SU-DHL-6 (cell line): ENCODE data around the gene AFAP1.

Experiments used
- H2AFZ ChIP-seq: fragments of 200-600 bp; sonication (generic); 2 replicates; pipeline ENCODE4 v1.6.1; 2014; ENCODE audit warnings: low read depth, mild to moderate bottlenecking, moderate library complexity, mixed read lengths, antibody characterized with exemption, low read length; ENCODE audit not compliant: severe bottlenecking
- H3F3A ChIP-seq: fragments of 200-600 bp; shearing (Covaris generic); 2 replicates; pipeline ENCODE4 v1.6.0; 2016; ENCODE audit warnings: antibody characterized with exemption, mild to moderate bottlenecking; ENCODE audit not compliant: insufficient read depth
- H3K27ac ChIP-seq: fragments of 200-600 bp; sonication (generic); 2 replicates; pipeline ENCODE4 v1.5.1; 2016; ENCODE audit warnings: low read depth, mild to moderate bottlenecking, low read length, moderate library complexity, mixed read lengths
- H3K27me3 ChIP-seq: fragments of 200-600 bp; sonication (generic), shearing (Covaris generic); 2 replicates; pipeline ENCODE4 v1.6.0; 2014; ENCODE audit warnings: mild to moderate bottlenecking, low read length
- H3K36me3 ChIP-seq: fragments of 200-600 bp; sonication (generic); 2 replicates; pipeline ENCODE4 v1.6.1; 2014; ENCODE audit warnings: mild to moderate bottlenecking, low read length, mixed read lengths
- H3K4me2 ChIP-seq: fragments of 300-600, 200-600 bp; shearing (Covaris generic), sonication (generic); 2 replicates; pipeline ENCODE4 v1.6.0; 2014; ENCODE audit warnings: low read length, low read depth, mild to moderate bottlenecking; ENCODE audit not compliant: poor library complexity, severe bottlenecking
- H3K4me3 ChIP-seq: fragments of 200-600 bp; sonication (generic); 2 replicates; pipeline ENCODE4 v1.5.1; 2014; ENCODE audit warnings: antibody characterized with exemption, low read length, mild to moderate bottlenecking, mixed read lengths; ENCODE audit not compliant: insufficient read depth, poor library complexity, severe bottlenecking
- H3K79me2 ChIP-seq: fragments of 200-600 bp; sonication (generic); 2 replicates; pipeline ENCODE4 v1.6.1; 2014; ENCODE audit warnings: mild to moderate bottlenecking, low read length, moderate library complexity; ENCODE audit not compliant: insufficient read depth
- H3K9ac ChIP-seq: fragments of 200-600 bp; sonication (generic); 2 replicates; pipeline ENCODE4 v1.7.0; 2014; ENCODE audit warnings: mild to moderate bottlenecking, low read length
- H3K9me2 ChIP-seq: fragments of 200-600 bp; sonication (generic); replicated peaks from 2 replicates; pipeline ENCODE4 v1.6.1; 2014; ENCODE audit warnings: low read length; ENCODE audit not compliant: insufficient read depth
- H3K9me3 ChIP-seq: fragments of 200-600 bp; sonication (generic); 2 replicates; pipeline ENCODE4 v1.6.1; 2014; ENCODE audit warnings: low read length, mixed read lengths; ENCODE audit not compliant: insufficient read depth
- H4K20me1 ChIP-seq: fragments of 200-600 bp; sonication (generic); 2 replicates; pipeline ENCODE4 v1.6.1; 2014; ENCODE audit warnings: low read depth, mild to moderate bottlenecking, antibody characterized with exemption, low read length, moderate library complexity, mixed read lengths
- EZH2phosphoT487 ChIP-seq: fragments of 200-600 bp; sonication (generic), shearing (Covaris generic); conservative IDR thresholded peaks from 2 replicates; pipeline ENCODE4 v1.6.1; 2018; ENCODE audit warnings: mild to moderate bottlenecking, antibody characterized with exemption, low read length, moderate library complexity, mixed read lengths
- TF ChIP-seq, protein P1 (sequence below): fragments of 200-600 bp; sonication (generic); IDR thresholded peaks from one replicate; pipeline ENCODE4 v1.5.1; 2017; ENCODE audit warnings: antibody characterized with exemption, mild to moderate bottlenecking, low read length, moderate library complexity; ENCODE audit not compliant: insufficient read depth, poor library complexity, severe bottlenecking

The AFAP1 gene

GRCh38 chr4:7897811-7898210 is 41.9 kb downstream of the AFAP1 start:
- Histone ChIP-seq H3K9me3 (no peaks in the 10 kb centered on the region), H3K36me3 (no peaks in the 10 kb centered on the region), H3K4me3 (no peak overlapping the region), H3K27me3 (no peaks in the 10 kb centered on the region), H3K9ac (no peak overlapping the region), H2AFZ (no peak overlapping the region), H4K20me1 (no peaks in the 10 kb centered on the region), H3F3A (no peaks in the 10 kb centered on the region), H3K9me2 (no peaks in the 10 kb centered on the region), H3K79me2 (no peaks in the 10 kb centered on the region), H3K27ac (no peak overlapping the region), H3K4me2 (no peak overlapping the region)
- TF ChIP-seq EZH2phosphoT487 = no peak
- TF ChIP-seq, protein P1, sequence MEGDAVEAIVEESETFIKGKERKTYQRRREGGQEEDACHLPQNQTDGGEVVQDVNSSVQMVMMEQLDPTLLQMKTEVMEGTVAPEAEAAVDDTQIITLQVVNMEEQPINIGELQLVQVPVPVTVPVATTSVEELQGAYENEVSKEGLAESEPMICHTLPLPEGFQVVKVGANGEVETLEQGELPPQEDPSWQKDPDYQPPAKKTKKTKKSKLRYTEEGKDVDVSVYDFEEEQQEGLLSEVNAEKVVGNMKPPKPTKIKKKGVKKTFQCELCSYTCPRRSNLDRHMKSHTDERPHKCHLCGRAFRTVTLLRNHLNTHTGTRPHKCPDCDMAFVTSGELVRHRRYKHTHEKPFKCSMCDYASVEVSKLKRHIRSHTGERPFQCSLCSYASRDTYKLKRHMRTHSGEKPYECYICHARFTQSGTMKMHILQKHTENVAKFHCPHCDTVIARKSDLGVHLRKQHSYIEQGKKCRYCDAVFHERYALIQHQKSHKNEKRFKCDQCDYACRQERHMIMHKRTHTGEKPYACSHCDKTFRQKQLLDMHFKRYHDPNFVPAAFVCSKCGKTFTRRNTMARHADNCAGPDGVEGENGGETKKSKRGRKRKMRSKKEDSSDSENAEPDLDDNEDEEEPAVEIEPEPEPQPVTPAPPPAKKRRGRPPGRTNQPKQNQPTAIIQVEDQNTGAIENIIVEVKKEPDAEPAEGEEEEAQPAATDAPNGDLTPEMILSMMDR = no peak

GRCh38 chr4:7894677-7895181 is 44.9 kb downstream of the AFAP1 start:
- no peaks in the 10 kb centered on the region for H3K79me2 ChIP-seq
- H3K27me3 ChIP-seq = no peaks in the 10 kb centered on the region
- no peaks in the 10 kb centered on the region for H3K9me3 ChIP-seq

DNA sequence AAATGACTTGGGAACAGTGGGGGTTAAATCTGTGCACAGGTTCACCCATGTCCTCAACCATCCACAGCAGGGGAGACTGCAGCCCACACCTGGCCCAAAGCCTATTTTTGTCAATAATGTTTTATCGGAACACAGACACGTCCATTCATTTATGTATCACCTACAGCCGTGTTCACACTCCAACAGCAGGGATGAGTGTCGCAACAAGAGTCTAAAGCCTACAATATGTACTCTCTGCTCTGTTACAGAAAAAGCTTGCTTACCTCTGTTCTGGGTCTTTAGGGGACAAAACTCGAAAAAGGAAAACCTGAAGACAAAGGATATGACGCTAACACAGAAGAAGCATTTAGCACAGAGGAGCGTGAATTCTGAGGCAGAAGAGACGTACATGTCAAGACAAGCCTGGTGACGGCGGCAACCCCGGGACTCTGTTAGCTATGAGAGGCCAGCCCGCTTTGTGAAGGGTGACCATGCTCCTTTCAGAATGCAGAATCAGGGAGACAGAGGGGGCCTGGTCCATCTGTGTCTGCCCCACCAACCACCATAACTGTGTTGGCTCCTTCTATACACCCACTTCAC is 45.5 kb downstream of the AFAP1 start:
- Histone ChIP-seq H3K9me3 (no peaks in the 10 kb centered on the region), H3K9ac (no peak overlapping the region), H3K27me3 (no peaks in the 10 kb centered on the region), H3K4me2 (no peak overlapping the region), H3K79me2 (no peaks in the 10 kb centered on the region), H4K20me1 (no peaks in the 10 kb centered on the region), H3K9me2 (no peaks in the 10 kb centered on the region), H3K36me3 (no peaks in the 10 kb centered on the region), H3K4me3 (no peak overlapping the region), H2AFZ (no peak overlapping the region), H3F3A (no peaks in the 10 kb centered on the region), H3K27ac (no peak overlapping the region)
- no peak for TF ChIP-seq EZH2phosphoT487
- TF ChIP-seq, protein P1 = no peak

More at GRCh38 chr4:7894677-7895181, 44.9 kb downstream of the AFAP1 start:
- H4K20me1 ChIP-seq = no peaks in the 10 kb centered on the region
- H3K4me2 ChIP-seq = no peak overlapping the region
- H3K9ac ChIP-seq = no peak overlapping the region
- H2AFZ ChIP-seq = no peak overlapping the region
- H3K36me3 ChIP-seq = no peaks in the 10 kb centered on the region
- H3K9me2 ChIP-seq = no peaks in the 10 kb centered on the region
- no peaks in the 10 kb centered on the region for H3F3A ChIP-seq
- H3K4me3 ChIP-seq = no peak overlapping the region
- TF ChIP-seq, protein P1 = no peak
- no peak for TF ChIP-seq EZH2phosphoT487
- H3K27ac ChIP-seq = no peak overlapping the region
